GM19351 (cell line): Measurements from ENCODE around the gene FAM171A1.
"Not testable (repeated sequence)": the region's sequence is repeated elsewhere in the genome, so short reads cannot be mapped to it uniquely, and the experiment has no call there.

Source experiments
- ATAC-seq: cut with Tn5 transposase; IDR thresholded peaks from one replicate; pipeline ENCODE4 v1.9.1; 2021; ENCODE audit warnings: mild to moderate bottlenecking, moderate library complexity; ENCODE audit not compliant: unreplicated experiment

The FAM171A1 gene

DNA sequence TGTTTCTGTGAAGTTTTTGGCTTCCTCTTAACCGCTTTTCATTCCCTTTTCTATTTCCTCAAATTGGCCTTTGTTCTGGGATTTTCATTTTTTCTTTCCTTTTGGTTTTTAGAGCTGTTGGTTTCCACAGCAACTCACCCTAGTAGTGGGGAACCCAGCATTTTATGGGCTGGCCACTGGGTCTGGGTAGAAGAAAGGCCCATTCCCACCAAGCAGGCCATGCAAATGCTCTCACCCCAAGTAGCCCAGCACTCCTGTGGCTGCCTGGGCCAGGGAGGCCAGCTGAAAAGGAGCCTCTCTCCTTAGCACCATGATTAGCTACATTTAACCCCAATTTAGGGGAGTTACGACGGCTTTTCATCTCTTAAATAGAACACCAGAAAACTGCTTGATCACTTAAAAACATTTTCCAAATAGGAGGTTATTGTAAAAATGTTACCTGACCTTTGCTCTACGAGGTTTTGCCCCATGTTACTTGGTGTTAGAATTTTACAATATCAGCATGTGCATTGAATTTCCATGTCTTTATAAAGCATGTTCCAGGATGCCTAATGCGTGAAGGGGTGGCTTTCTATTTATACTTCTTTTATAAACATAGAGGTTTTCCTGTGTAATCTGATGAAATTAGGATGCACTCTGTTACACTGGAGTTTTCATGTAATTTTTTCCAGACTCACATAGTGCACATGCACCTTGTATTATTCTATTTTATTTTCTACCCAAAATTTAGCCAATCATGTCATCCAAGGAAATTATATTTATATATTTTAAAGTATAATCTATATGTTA, 75.4 kb downstream of the FAM171A1 start:
- no peak for ATAC-seq

DNA sequence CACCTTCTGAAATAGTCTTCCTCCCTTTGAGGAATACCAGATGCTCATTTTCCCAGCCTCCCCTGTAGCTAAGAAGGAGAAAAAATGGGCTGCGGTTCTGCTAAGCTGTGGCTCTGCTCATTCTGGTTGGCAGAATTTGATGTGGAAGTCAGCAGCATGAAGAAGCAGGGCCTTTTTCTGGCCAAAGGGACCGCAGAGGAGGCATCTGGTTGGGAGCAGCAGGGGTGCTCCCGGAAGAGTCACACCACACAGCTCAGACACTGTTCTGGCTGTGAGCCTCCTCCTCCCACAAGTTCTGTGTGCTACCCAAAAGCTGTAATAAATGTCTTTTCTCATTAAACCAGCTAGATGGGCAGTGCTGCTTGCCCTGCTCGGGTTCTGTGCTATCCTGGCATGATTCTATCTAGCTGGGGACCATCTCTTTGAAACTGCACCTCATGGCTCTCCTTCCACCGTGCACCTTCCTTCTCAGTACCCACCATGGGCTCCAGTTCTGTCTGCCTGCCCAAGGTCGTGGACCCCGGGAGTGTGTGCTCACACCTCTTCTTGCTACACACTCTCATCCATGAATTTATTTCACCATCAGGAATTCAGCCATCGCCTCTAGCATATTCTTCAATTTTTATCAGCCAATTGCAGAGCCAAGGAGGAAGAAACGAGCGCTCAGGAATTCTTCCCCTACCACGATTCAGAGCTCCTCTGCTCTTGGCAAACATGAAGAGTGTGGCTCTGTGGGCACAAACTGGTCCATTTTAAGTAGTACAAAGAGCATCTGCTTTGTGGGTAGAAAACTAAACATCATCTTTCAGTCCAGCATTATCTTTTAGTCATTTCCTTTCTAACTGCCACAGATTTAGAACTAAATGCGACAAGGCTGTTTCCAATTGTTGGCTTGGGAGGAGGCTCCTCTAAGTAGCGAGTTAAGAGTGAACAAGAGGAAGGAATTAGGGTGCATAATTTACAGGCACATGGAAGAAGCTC, 76.9 kb downstream of the FAM171A1 start:
- no peak for ATAC-seq

DNA sequence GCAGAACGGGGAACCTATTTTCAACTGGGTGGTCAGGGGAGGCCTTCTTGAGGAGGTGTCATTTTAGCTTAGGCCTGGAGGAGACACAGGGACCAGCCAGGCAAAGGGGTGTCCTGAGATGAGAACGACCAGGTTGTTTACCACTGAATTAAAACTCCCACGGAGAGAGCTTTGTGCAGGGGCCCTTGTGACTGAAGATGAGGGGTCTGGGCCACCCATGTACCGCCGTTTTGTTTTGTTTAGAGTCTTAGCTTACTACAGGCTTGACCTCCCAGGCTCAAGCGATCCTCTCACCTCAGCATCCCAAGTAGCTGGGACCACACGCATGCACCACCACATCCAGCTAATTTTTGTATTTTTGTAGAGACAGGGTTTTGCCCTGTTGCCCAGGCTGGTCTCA, 80.4 kb downstream of the FAM171A1 start:
- no peak for ATAC-seq

DNA sequence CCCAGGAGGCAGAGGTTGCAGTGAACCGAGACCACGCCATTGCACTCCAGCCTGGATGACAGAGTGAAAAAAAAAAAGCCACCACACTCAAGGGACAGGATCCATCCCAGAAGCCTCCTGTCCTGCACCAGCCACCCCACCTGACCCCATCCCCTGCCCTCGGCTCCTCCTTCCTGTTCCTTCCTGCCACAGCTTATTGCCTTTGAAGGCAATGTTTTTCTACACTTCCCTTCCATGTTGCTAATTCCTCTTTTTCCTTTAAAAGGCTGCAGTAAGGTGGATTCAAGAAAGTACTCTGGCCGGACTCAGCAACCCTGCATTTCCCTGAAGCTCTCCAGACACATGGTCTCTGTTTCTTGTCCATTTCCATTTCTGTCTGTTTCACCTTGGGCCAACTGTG, 80.9 kb downstream of the FAM171A1 start:
- no peak for ATAC-seq

DNA sequence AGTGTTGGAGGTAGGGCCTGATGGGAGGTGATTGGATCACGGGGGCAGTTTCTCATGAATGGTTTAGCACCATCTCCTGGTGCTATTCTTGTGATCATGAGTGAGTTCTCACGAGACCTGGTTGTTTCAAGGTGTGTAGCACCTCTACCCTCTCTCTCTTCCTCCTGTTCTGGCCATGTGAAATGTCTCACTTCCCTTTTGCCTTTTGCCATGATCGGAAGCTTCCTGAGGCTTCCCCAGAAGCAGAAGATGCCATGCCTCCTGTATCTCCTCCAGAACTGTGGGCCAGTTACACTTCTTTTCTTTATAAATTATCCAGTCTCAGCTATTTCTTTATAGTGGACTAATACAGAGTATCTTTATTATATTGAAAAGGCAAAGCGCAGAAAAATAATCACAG, 90.1 kb downstream of the FAM171A1 start:
- peak; percentile 43 for ATAC-seq

DNA sequence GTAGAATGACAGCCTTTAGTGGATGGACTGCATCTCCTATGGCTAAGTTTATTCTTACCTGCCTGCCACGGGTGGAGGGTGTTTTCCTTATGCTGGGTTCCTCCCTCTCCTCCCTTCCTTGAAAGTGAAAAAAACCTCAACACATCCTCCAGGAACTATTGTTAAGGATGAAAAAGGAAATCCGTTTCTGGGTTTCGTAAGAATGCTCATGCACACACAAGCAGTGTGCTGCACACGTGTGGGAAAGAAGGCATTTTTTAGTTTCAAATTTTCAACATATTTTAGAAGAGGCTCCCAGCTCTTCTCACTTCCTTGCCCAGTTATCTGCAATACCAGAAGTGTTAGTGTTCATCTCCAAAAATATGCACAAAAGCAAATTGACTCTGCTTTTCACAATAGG, 90.6 kb downstream of the FAM171A1 start:
- no peak for ATAC-seq

DNA sequence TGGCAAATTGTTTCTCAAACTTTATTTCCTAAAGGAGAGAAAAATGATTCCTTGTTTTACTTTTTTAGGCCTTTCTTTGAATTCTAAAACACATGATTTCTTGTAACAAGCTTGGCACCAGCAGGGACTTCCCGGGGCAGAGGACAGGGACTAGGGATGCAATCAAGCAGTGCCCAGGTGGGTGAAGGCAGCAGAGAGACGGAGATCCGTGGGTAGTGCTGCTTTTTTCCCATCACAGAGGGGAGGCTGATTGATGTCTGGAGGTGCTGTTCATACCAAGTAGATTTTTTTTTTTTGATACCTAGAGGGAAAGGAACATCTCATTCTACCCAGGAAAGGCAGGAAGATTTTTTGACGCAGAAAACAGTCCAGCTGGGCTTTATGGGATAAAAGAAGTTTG, 91.9 kb downstream of the FAM171A1 start:
- no peak for ATAC-seq

DNA sequence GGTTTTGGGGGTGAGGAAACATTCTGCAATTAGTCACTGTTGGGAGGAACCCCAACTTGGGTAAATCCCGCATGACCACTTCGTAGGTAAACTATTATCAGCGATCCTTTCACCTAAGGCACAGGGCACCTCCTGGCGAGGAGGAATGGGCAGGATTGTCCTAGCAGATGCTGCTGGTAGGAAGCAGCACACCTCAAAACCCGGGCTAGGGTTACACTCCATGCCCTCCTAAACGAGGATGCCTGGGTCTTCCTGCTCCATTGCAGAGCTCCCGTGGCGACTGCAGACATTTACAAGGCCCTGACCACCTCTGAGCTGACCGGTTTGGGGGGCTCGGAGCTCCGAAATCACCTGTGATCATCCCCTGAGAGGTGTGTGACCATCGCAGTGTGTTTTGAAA, 92.3 kb downstream of the FAM171A1 start:
- ATAC-seq = no peak

DNA sequence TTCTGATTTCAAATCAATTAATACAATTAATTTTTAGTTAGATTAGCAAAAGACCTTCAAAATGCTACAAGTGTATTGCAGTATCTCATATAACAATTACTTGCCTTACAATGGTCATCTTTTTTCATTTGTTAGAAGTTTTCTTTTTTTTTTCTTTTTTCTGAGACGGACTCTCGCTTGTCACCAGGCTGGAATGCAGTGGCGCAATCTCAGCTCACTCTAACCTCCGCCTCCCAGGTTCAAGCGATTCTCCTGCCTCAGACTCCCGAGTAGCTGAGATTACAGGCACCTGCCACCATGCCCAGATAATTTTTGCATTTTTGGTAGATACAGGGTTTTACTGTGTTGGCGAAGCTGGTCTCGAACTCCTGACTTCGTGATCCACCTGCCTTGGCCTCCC, 95.0 kb downstream of the FAM171A1 start:
- not testable (repeated sequence) for ATAC-seq

DNA sequence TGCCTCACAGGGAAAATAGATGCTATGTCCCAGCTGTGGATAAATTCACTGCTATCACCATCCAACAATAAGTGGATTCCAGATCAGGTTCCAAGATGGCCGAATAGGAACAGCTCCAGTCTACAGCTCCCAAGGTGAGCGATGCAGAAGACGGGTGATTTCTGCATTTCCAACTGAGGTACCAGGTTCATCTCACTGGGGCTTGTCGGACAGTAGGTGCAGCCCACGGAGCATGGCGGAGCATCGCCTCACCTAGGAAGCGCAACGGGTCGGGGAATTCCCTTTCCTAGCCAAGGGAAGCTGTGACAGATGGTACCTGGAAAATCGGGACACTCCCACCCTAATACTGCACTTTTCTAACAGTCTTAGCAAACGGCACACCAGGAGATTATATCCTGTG, 101.3 kb downstream of the FAM171A1 start:
- ATAC-seq = not testable (repeated sequence)

DNA sequence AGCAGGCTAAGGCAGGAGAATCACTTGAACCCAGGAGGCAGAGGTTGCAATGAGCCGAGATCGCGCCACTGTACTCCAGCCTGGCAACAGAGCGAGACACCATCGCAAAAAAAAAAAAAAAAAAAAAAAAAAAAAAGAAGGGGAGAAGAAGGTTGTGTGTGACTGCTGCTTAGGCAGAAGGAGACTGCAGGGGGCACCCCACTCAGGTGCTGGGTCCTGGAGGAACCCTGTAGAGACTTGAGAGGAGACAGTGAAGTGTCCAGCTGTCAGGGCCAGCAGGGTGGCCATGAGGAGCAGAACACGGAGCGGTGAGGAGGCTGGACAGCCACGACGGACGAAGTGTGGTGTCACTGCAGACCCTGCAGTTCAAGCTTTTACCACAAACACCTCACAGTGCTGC, 103.6 kb downstream of the FAM171A1 start:
- no peak for ATAC-seq

DNA sequence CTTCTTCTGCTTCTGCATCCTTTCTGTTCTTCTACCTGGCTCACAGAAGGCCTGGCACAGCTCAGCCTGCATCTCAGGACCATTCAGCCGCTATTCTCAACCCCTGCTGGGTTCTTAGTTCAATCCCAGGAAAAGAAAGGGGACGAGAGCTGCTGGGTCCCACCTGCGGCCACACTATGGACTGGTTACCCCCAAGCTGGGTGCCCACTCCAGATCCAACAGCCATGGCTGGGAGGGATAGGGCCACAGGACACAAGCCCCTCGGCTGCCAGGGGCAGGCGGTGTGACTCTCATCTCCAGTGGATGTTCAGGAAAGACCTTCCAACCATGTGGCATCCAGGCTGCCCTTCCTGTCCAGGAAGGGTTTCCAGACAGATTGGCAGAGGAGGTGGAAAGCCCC, 105.0 kb downstream of the FAM171A1 start:
- ATAC-seq = no peak

DNA sequence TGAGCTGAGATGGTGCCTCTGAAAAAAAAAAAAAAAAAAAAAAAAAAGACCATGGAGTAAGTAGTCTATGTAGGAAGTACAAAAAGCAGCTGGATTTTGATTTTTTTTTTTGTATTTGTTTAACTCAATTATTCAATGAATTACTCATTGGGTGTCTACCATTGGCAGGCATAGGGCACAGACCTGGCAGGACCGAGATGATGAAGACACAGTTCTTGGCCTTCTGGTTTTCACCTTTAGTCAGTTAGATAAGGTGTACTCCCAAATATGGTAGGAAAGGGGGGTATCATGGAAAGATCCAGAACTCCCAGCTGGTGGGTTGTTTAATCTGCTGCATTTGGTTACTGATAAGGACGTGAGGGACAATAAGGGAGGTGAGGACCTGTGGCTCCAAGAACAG, 105.5 kb downstream of the FAM171A1 start:
- no peak for ATAC-seq

DNA sequence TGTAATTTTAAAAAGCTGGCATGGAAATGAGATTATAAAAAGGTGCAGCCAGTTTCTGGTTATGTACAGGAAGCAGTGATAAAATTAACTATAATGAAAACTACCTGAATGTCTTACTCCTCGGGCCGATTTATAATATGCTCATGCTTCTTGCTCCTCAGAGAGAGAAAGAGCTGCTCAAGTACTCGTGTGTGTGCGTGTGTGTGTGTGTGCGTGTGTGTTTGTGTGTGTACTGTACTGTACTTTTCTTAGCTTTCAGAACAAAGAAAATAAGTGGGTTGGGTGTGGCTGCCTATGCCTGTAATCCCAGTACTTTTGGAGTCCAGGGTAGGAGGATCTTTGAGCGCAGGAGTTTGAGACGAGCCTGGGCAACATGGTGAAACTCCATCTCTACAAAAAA, 106.0 kb downstream of the FAM171A1 start:
- no peak for ATAC-seq

DNA sequence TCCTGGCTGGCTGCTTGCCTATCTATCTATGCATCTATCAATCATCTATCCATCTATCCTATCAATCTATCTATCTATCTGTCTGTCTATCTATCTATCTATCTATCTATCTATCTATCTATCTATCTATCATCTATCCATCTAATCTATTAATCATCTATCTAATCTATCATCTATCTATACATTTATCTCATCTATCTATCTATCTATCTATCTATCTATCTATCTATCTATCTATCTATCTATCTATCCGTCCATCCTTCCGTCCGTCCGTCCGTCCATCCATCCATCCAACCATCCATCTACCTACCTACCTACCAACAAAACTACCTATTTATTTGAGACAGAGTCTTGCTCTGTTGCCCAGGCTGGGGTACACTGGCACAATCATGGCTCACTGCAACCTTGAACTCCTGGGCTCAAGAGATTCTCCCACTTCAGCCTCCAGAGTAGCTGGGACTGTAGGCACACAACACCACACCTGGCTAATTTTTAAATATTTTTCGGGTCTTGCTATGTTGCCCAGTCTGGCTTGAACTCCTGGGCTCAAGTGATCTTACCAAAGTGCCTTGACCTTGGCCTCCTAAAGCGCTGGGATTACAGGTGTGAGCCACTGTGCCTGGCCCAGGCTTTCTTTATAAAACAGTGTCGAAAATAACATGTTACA, 107.3 kb downstream of the FAM171A1 start:
- ATAC-seq = no peak

DNA sequence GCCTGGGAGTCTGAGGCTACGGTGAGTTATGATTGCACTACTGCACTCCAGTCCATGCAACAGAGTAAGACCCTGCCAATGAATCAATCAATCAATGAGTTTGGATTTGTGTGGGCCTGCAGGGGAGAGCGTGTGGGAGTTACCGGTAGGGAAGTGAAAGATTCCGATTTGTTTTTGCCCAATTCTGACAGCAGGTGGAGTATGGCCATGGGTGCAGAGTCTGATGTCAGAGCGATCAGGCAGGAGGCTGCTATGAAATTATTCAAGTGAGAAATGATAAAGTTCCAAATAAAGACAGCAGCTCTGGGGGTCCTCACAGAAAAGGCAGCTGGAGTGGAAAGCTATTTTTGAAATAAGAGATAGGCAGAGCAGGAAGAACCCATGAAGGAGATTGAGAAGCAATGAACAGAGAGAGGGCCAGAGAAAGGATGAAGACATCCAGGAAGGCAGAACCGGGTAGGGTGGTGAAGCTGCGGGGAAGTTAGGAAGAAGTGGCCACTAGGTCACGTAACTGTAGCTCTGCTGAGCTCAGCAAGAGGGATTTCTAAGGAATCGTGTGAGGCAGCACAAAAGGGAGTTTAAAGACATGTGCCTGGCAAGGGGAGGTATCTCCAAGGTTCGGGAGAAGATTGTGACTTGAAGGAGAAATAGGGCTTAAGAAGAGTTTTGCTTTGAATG, 108.9 kb downstream of the FAM171A1 start:
- ATAC-seq = peak; percentile 77

DNA sequence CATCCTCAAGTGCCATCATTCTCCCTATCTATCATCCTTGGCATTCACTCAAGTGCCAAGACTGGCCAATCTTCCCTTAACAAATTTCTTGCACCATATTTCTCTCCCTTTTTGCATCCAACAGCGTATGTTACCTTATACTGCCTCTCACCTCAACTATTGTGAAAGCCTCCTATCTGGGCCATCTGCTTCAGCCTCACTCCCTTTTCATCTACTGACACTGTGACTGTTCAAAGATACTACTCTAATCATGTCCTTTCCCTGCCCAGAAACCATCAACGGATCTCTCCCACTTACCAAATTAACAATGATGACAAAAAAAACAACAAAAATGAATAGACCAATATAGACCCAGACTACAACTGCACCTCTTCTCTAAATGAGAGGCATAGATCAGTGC, 112.0 kb downstream of the FAM171A1 start:
- no peak for ATAC-seq

DNA sequence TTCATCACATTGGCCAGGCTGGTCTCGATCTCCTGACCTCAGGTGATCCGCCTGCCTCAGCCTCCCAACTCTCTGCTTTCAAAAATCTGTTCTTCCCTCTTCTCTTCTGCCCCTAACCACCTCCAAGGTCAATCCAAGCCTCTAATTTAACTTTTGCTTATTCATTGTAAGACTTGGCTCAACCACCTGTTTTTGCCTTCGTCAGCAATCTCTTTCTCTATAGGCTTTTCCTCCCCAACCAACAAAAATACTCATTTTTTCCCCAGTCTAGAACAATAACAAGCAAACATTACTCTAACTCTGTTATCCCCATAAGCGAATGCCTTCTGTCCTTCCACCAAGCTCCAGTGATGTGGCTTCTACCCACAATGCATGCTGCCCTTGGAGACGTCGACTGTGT, 112.8 kb downstream of the FAM171A1 start:
- no peak for ATAC-seq

DNA sequence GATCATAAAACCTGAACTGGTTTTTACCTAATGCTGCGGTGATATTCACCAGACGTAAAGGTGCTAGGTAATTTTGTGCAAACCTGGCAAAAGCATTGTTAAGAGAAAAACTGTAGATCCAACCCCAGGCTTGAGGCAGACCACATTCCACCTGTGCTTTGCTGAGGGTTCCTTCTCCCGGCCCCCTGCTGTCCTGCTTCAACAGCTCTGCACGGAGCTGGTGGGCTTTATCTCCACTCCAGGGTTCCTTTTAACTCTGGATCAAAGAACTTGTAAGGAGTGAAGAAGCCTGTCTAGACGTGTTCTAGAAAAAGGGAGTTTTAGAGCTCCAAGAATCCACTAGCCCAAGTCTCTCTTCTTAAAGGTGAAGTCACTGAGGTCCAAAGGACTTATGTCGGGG, 115.1 kb downstream of the FAM171A1 start:
- ATAC-seq = no peak

DNA sequence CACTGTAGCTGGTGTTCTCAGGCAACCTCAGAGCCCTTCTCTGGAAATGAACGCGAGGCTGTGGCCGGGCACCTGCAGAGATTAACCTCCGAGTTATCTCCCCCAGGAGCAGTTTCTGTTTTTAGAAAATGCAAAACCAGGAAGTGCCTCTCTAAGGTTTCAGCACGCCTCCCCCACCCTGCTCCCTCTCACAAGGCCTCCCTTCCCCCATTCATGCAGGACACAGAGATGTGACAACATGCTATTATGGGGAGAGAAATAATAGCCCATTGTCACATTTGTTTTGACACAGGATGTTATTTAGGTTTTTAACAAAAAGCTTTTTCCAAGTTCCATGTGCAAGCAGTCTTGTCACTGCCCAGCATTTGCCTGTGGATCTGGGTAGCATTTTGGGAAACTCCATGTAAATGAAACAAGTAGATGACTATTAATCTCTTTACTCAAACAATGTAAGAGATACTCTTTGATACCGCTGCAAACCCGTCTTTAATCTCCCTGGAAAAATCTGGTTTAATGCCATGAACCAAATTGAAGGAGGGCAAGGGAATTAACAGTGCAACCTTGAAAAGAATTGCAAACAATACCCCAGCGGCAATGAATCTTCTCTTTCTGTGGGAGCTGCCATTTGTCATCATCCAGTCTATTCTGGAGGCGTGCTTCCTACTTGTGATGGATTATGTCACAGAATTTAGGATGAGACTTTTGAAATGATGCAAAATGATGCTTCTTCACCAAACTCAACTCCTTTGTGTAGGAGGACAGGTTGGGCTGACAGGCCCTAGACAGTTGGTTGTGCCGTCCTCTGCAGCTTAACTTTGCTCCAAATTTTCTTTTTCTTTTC, 116.1 kb downstream of the FAM171A1 start:
- ATAC-seq = peak; percentile 58
